ENCODE measurements around the gene ZFHX2. TPM values are rescaled to one million over a fixed set of nuclear protein-coding genes. Genes with fewer than 3 reads are reported as not detected.

ZFHX2 gene
- total RNA-seq, 2 experiments from 2014 or later: 1.0 to 1.3 TPM

DNA sequence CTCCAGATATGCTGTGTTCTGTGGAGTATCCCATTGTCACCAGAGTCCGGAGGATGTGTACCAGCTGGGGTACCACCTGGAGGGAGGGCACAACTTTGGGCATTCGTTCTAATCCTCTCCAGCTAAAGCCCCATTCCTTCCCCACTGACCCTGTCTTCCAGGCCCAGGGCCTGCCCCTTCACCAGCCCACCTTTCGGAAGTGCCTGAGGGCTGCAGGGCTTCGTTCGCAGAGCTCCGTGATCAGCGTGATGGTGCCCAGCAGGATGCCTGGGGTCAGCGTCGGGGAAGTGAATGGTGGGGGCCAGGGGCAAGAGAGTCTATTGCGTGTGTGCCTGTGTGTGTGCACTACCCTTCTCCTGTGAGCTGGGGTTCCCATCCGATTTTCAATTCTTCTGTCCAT, 14.1 kb upstream of the ZFHX2 start:
- Mint-ChIP-seq H3K27me3 (no peaks in the 10 kb centered on the region), H3K4me3 (no peak overlapping the region), H3K27ac (no peak overlapping the region), H3K36me3 (ENCODE audit: low read depth) (peaks cover 36% of the 10 kb centered on the region), H3K4me1 (peaks cover 23% of the 10 kb centered on the region), H3K9me3 (ENCODE audit: low read depth) (no peaks in the 10 kb centered on the region)
- no peak for DNase-seq
- POLR2A ChIA-PET: no interaction called here
- CTCF ChIA-PET: interaction anchor here (4.3 kb wide), 1 partner anchor 8 kb away, joined by 43 read pairs; the partner anchor contains the start of gene THTPA
- intact Hi-C loops (cut with DNase I, micrococcal nuclease): loop anchor here in 1 of 2 experiments (2.0 kb wide), 1 partner anchor 529 kb away; the partner anchor contains the start of gene PCK2
- ATAC-seq: no peak

DNA sequence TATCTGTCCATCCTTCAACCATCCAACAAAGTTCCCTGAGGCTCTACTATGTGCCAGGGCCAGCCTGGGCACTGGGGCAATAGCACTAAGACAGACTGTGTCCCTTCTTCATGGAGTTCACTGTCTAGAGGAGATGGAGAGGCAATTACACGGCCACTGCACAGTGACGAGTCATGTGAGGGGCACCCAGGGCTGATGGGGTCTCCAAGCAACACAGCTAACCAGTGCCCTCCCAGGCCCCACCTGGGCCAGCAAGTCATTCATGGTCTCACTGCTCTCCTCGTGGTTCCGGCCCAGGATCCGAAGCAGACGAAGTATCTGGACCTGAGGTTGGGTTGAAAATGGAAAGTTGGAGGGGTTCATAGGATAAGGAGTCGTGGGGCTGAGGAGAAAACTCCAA, 13.3 kb upstream of the ZFHX2 start:
- POLR2A ChIA-PET: no interaction called here
- H3K4me1 Mint-ChIP-seq: peaks cover 28% of the 10 kb centered on the region
- H3K27ac Mint-ChIP-seq: no peak overlapping the region
- H3K27me3 Mint-ChIP-seq: no peaks in the 10 kb centered on the region
- CTCF ChIA-PET: interaction anchor here (0.8 to 2.3 kb wide), 5 partner anchors 35 to 87 kb away, joined by 3 to 17 read pairs (median 3); no protein-coding TSS in a partner anchor
- H3K4me3 Mint-ChIP-seq: no peak overlapping the region
- DNase-seq (no peak), ATAC-seq (no peak)
- intact Hi-C loops (cut with DNase I, micrococcal nuclease): no loop called here
- no peaks in the 10 kb centered on the region for H3K9me3 Mint-ChIP-seq (ENCODE audit: low read depth)
- H3K36me3 Mint-ChIP-seq (ENCODE audit: low read depth): peaks cover 40% of the 10 kb centered on the region

DNA sequence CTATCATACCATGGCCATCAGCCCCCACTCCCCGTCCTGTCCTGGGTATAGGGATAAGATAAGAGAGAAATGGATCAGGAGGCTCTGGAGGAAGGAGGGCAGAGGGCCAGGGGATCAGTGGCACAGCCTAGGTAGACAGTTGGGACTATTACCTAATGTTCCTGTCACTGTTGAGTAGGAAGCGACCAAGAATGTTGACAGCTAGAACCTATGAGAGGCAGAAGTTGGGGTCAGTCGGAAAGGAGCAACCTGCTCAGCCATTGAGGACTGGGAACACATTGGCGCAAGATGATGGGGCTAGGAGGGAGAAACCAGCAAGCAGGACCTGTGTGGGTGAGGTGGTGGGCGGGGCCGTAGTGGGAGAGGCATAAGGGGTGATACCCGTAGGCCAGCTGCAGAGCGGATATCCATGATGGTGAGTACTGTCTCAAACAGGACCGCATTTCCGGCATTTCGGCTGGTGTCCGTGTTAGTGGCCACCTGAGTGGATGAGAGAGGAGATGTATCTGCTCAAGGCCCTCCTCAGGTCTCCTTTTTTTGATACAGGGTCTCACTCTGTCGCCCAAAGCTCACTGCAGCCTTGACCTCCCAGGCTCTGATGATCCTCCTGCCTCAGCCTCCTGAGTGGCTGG, 12.7 kb upstream of the ZFHX2 start:
- H3K27ac Mint-ChIP-seq: no peak overlapping the region
- H3K4me3 Mint-ChIP-seq: no peak overlapping the region
- no peak for DNase-seq
- intact Hi-C loops (cut with DNase I, micrococcal nuclease): no loop called here
- no peaks in the 10 kb centered on the region for H3K27me3 Mint-ChIP-seq
- no peak for ATAC-seq
- H3K4me1 Mint-ChIP-seq: peaks cover 31% of the 10 kb centered on the region
- no peaks in the 10 kb centered on the region for H3K9me3 Mint-ChIP-seq (ENCODE audit: low read depth)
- ChIA-PET POLR2A (no interaction called here), CTCF (interaction anchor here (0.7 to 2.3 kb wide), 8 partner anchors 25 to 114 kb away, joined by 3 to 17 read pairs (median 4); no protein-coding TSS in a partner anchor)
- peaks cover 43% of the 10 kb centered on the region for H3K36me3 Mint-ChIP-seq (ENCODE audit: low read depth)

- peaks cover 32% of the 10 kb centered on the region for H3K4me1 Mint-ChIP-seq
- H3K27me3 Mint-ChIP-seq: no peaks in the 10 kb centered on the region
- DNase-seq: no peak
- intact Hi-C loops (cut with DNase I, micrococcal nuclease): no loop called here
- ATAC-seq: no peak
- peaks cover 47% of the 10 kb centered on the region for H3K36me3 Mint-ChIP-seq (ENCODE audit: low read depth)
- CTCF ChIA-PET: interaction anchor here (0.6 to 2.3 kb wide), 13 partner anchors 10 to 237 kb away, joined by 3 to 17 read pairs (median 4); no protein-coding TSS in a partner anchor
- no peak overlapping the region for H3K4me3 Mint-ChIP-seq
- POLR2A ChIA-PET: no interaction called here
- no peak overlapping the region for H3K27ac Mint-ChIP-seq
- no peaks in the 10 kb centered on the region for H3K9me3 Mint-ChIP-seq (ENCODE audit: low read depth)
These were observed 12.1 kb upstream of the ZFHX2 start for GRCh38 chr14:23563473-23564180.

DNA sequence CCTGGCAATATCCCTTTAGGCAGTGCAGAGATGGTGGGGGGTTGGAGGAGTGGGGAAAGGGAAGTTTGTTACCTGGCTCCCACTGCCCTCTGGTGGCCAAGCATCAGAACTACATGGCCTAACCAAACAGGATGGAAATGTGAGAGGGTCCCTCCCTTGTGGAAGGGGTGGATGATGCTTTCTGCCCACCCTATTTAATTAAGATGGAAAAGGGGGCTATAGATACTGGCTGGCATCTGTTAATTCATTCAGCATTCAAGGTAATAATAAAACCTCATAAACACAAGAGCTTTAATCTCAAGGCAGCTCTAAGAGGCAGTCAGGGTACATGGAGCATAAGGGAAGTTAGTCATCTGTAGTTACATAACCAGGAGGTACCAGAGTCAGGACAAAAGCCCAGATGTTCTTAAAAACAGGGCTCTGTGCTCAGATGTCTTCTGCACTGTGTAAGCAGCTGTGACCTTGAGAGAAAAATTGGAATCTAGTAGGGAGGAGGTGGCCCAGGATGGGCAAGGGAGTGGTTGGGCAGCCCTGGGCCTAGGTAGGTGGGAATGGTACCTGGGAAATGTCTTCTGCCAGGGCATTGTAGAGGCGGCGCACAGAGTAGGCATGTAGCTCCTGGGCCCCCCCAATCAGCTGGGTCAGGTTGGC, 11.4 kb upstream of the ZFHX2 start:
- DNase-seq (peak; percentile 74), ATAC-seq (peak; percentile 13)
- ChIA-PET POLR2A (no interaction called here), CTCF (interaction anchor here (0.6 to 2.3 kb wide), 10 partner anchors 9 to 236 kb away, joined by 3 to 17 read pairs (median 4); no protein-coding TSS in a partner anchor)
- intact Hi-C loops (cut with DNase I, micrococcal nuclease): loop anchor here (1.0 kb wide), 3 partner anchors 80 to 235 kb away; no protein-coding TSS in a partner anchor
- H3K27me3 Mint-ChIP-seq: no peaks in the 10 kb centered on the region
- no peaks in the 10 kb centered on the region for H3K9me3 Mint-ChIP-seq (ENCODE audit: low read depth)
- H3K4me3 Mint-ChIP-seq: no peak overlapping the region
- peaks cover 51% of the 10 kb centered on the region for H3K36me3 Mint-ChIP-seq (ENCODE audit: low read depth)
- H3K27ac Mint-ChIP-seq: peak overlapping the region; percentile 33
- H3K4me1 Mint-ChIP-seq: peaks cover 31% of the 10 kb centered on the region

- Mint-ChIP-seq H3K9me3 (ENCODE audit: low read depth) (no peaks in the 10 kb centered on the region), H3K36me3 (ENCODE audit: low read depth) (peaks cover 55% of the 10 kb centered on the region), H3K27me3 (no peaks in the 10 kb centered on the region), H3K4me1 (peaks cover 37% of the 10 kb centered on the region), H3K4me3 (no peak overlapping the region), H3K27ac (no peak overlapping the region)
- POLR2A ChIA-PET: no interaction called here
- DNase-seq (no peak), ATAC-seq (no peak)
- intact Hi-C loops (cut with DNase I, micrococcal nuclease): loop anchor here (1.0 kb wide), 3 partner anchors 79 to 234 kb away; no protein-coding TSS in a partner anchor
- CTCF ChIA-PET: interaction anchor here (0.7 to 8.9 kb wide), 15 partner anchors 8 to 239 kb away, joined by 3 to 150 read pairs (median 4); partner anchors contain the start of gene ZFHX2
These were observed 10.6 kb upstream of the ZFHX2 start for GRCh38 chr14:23561873-23562821.

DNA sequence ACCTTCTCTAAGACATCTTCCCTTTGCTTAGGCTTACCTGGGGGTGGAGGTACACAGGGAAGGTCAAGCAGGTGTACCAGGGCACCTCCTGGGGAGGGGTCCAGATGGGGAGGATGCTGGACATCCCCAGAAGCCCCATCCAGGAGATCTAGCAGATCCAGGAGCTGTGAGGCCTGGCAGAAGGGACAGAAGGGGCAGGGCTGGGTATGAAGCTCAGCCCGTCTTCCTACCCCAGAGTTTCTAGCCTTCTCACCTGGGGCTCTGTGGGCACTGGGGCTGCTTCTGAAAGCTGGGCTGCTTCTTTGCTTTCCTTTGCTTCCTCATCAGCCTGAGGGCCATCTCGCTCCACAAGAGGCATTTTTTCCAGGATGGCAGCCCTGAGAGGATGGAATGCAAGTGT, 9.7 kb upstream of the ZFHX2 start:
- no peak for DNase-seq
- no peak for ATAC-seq
- Mint-ChIP-seq H3K9me3 (ENCODE audit: low read depth) (no peaks in the 10 kb centered on the region), H3K4me3 (no peak overlapping the region), H3K27me3 (no peaks in the 10 kb centered on the region), H3K4me1 (peaks cover 35% of the 10 kb centered on the region), H3K27ac (no peak overlapping the region), H3K36me3 (ENCODE audit: low read depth) (peaks cover 51% of the 10 kb centered on the region)
- intact Hi-C loops (cut with DNase I, micrococcal nuclease): no loop called here
- ChIA-PET POLR2A (no interaction called here), CTCF (interaction anchor here (0.7 to 8.9 kb wide), 12 partner anchors 10 to 238 kb away, joined by 3 to 150 read pairs (median 4); partner anchors contain the start of gene ZFHX2)

DNA sequence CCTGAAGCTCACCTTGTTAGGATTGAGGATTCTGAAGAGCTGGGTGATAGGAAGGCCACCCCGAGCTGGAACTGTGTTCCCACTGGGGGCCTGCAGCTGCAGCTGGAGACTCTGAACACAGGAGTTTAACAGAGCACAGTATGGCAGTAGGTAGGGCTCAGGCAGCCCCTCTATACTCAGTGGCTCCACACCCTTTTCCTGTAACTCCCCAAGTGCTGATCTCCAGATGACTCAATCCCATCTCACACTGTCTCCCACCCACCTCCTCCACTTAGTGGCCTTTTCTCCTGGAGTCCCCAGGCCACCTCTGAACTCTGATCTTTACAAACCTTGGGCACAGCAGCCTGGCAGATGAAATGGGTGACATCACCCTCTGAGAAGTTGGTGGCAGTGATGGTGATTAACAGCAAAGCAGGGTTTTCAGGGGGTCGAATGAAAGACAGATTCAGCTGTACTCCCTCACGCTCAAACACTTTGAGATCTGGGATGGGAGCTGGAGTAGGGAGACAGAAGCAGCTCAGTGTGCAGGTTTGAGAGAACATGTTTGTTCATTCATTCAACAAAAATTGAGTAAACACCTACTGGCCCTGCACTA, 8.5 kb upstream of the ZFHX2 start:
- ATAC-seq: no peak
- POLR2A ChIA-PET: interaction anchor here (1.0 kb wide), 1 partner anchor 82 kb away, joined by 6 read pairs; no protein-coding TSS in a partner anchor
- Mint-ChIP-seq H3K4me3 (no peak overlapping the region), H3K4me1 (peaks cover 35% of the 10 kb centered on the region), H3K27ac (peak overlapping the region; percentile 48), H3K36me3 (ENCODE audit: low read depth) (peaks cover 47% of the 10 kb centered on the region), H3K9me3 (ENCODE audit: low read depth) (no peaks in the 10 kb centered on the region), H3K27me3 (no peaks in the 10 kb centered on the region)
- intact Hi-C loops (cut with DNase I, micrococcal nuclease): loop anchor here (1.0 to 10.0 kb wide), 6 partner anchors 82 to 882 kb away; partner anchors contain the start of genes ACIN1 (in 1 of the 2), C14orf119 (in 1 of the 2), PABPN1 (in 1 of the 2) and RABGGTA (in 1 of the 2)
- DNase-seq: no peak
- CTCF ChIA-PET: interaction anchor here (0.5 to 8.9 kb wide), 22 partner anchors 7 to 742 kb away, joined by 3 to 150 read pairs (median 4); partner anchors contain the start of genes AP1G2 and NGDN

GRCh38 chr14:23559010-23559925, 7.7 kb upstream of the ZFHX2 start:
- H3K4me1 Mint-ChIP-seq: peaks cover 35% of the 10 kb centered on the region
- H3K27ac Mint-ChIP-seq: peak overlapping the region; percentile 33
- no peak overlapping the region for H3K4me3 Mint-ChIP-seq
- H3K9me3 Mint-ChIP-seq (ENCODE audit: low read depth): no peaks in the 10 kb centered on the region
- intact Hi-C loops (cut with DNase I, micrococcal nuclease): loop anchor here (1.0 to 10.0 kb wide), 6 partner anchors 81 to 883 kb away; partner anchors contain the start of genes ACIN1 (in 1 of the 2), C14orf119 (in 1 of the 2), PABPN1 (in 1 of the 2) and RABGGTA (in 1 of the 2)
- no peaks in the 10 kb centered on the region for H3K27me3 Mint-ChIP-seq
- peak; percentile 86 for DNase-seq
- CTCF ChIA-PET: interaction anchor here (0.6 to 8.9 kb wide), 19 partner anchors 8 to 319 kb away, joined by 3 to 150 read pairs (median 5); partner anchors contain the start of genes AP1G2 and NGDN
- POLR2A ChIA-PET: interaction anchor here (0.6 to 1.0 kb wide), 2 partner anchors 81 to 84 kb away, joined by 4 to 6 read pairs; no protein-coding TSS in a partner anchor
- H3K36me3 Mint-ChIP-seq (ENCODE audit: low read depth): peaks cover 43% of the 10 kb centered on the region
- no peak for ATAC-seq

All from activated CD4-positive, alpha-beta T cell treated with anti-CD3 and anti-CD28 coated beads for 36 hours (primary cell).